ENCODE data around the gene ARRDC2.

- TF ChIP-seq YY1 (IDR thresholded peaks at IDR 0.05; ENCODE audit: insufficient read depth, insufficient read length) (no peak), ZNF274 (IDR thresholded peaks at IDR 0.05; ENCODE audit: low read depth, low read length) (no peak), SUZ12 (IDR thresholded peaks at IDR 0.05; ENCODE audit: extremely low read depth, insufficient read depth, insufficient read length) (no peak)
These were observed 25.5 kb upstream of the ARRDC2 start for GRCh38 chr19:17982430-17982829.
